BE2C (cell line): ENCODE results near the gene PCDH15.

ENCODE experiments used
- DNase-seq: peaks from one replicate; pipeline ENCODE4 v3.0.0-alpha.2; 2020
- H3K27me3 ChIP-seq: fragments of 250-450 bp; sonication (Bioruptor Pico); 2 replicates; pipeline ENCODE4 v1.5.1; 2020; ENCODE audit warnings: mild to moderate bottlenecking
- H3K36me3 ChIP-seq: fragments of 250-450 bp; sonication (Bioruptor Pico); 2 replicates; pipeline ENCODE4 v1.5.1; 2020; ENCODE audit warnings: mild to moderate bottlenecking
- H3K4me1 ChIP-seq: fragments of 250-450 bp; sonication (Bioruptor Pico); 2 replicates; pipeline ENCODE4 v1.5.1; 2020
- H3K4me3 ChIP-seq: 2 replicates; pipeline ENCODE4 v1.5.1; 2011; ENCODE audit warnings: low read depth, low read length
- H3K9me3 ChIP-seq: fragments of 250-450 bp; sonication (Bioruptor Pico); 2 replicates; pipeline ENCODE4 v1.5.1; 2020
- TF ChIP-seq, protein P1 (sequence below): IDR thresholded peaks from 2 replicates; pipeline ENCODE4 v1.5.1; 2012; ENCODE audit warnings: mild to moderate bottlenecking, low read depth, low read length

The PCDH15 gene

DNA sequence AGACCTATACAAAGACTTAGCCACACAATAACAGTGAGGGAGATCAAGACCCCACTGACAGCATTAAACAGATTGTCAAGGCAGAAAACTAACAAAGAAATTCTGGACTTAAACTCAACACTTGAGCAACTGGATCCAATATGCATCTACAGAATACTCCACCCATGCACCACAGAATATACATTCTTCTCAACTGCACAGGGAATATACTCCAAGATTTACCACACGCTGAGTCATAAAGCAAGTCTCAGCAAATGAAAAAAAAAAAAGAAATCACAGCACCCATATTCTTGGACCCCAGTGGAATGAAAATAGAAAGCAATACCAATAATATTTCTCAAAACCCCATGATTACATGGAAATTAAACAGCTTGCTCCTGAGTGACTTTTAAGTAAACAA is 680.2 kb downstream of the PCDH15 start:
- H3K36me3 ChIP-seq: no peaks in the 10 kb centered on the region
- TF ChIP-seq, protein P1, sequence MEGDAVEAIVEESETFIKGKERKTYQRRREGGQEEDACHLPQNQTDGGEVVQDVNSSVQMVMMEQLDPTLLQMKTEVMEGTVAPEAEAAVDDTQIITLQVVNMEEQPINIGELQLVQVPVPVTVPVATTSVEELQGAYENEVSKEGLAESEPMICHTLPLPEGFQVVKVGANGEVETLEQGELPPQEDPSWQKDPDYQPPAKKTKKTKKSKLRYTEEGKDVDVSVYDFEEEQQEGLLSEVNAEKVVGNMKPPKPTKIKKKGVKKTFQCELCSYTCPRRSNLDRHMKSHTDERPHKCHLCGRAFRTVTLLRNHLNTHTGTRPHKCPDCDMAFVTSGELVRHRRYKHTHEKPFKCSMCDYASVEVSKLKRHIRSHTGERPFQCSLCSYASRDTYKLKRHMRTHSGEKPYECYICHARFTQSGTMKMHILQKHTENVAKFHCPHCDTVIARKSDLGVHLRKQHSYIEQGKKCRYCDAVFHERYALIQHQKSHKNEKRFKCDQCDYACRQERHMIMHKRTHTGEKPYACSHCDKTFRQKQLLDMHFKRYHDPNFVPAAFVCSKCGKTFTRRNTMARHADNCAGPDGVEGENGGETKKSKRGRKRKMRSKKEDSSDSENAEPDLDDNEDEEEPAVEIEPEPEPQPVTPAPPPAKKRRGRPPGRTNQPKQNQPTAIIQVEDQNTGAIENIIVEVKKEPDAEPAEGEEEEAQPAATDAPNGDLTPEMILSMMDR: no peak
- DNase-seq: no peak
- H3K9me3 ChIP-seq: no peaks in the 10 kb centered on the region; the same call in 1 of the 2 replicates
- H3K27me3 ChIP-seq: no peaks in the 10 kb centered on the region
- H3K4me1 ChIP-seq: no peaks in the 10 kb centered on the region
- H3K4me3 ChIP-seq: no peak overlapping the region

DNA sequence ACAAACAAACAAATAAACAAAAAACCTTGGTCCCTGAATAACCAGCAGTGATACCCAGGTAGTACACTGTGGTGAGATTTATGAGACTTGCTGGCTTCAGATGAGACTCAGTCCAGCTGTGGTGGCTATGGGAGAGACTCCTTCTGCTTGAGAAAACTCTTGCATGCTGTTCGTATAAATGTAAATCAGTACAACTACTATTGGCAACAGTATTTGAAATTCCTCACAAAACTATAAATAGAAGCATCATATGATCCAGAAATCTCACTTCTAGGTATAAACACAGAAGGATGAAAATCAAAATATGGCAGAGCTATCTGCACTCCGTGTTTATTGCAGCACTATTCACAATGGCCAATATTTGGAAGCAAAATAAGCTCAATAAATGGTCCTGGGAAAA is 692.1 kb downstream of the PCDH15 start:
- H3K4me1 ChIP-seq: no peaks in the 10 kb centered on the region
- no peak overlapping the region for H3K4me3 ChIP-seq
- no peaks in the 10 kb centered on the region for H3K9me3 ChIP-seq
- H3K27me3 ChIP-seq: no peaks in the 10 kb centered on the region
- no peaks in the 10 kb centered on the region for H3K36me3 ChIP-seq
- DNase-seq: no peak
- TF ChIP-seq, protein P1: no peak

DNA sequence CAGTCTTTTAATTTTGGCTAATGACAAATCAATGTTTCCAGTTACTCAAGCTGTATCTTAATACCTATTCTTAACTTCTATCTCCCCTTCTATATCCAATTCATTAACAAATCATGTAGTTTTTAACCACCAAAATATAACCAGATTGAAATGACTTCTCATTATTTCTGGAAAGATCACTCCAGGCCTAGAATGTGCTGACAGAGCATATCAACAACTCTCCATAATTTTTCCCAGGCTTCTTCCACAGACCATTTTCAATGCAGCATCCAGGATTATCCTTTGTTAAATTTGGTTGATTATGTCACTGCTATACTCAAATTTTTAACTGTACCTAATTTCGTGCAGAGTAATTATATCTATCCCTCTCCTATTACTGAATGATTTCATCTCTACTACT is 704.1 kb downstream of the PCDH15 start:
- no peaks in the 10 kb centered on the region for H3K4me1 ChIP-seq
- no peaks in the 10 kb centered on the region for H3K36me3 ChIP-seq
- H3K27me3 ChIP-seq: no peaks in the 10 kb centered on the region
- DNase-seq: no peak
- H3K9me3 ChIP-seq: no peaks in the 10 kb centered on the region
- no peak overlapping the region for H3K4me3 ChIP-seq
- TF ChIP-seq, protein P1: no peak

DNA sequence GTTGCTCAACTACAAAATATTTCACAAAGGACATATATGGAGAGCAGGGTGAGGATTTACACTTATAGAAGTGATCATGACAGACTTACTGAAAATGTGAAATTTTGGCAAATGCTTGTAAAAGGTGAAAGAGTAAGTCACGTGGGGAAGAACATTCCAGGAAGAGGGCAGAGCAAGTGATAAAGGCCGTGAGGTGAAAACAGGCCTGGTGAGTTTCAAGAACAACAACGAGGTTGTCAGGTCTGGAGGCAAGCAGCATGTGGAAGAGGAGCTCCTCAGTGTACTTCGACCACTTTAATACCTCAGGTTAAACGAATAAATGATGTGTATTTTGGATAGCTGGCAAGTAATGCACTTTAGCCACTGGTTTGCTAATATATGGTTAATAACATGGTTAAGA is 706.7 kb downstream of the PCDH15 start:
- TF ChIP-seq, protein P1: no peak
- no peak for DNase-seq
- no peaks in the 10 kb centered on the region for H3K36me3 ChIP-seq
- no peaks in the 10 kb centered on the region for H3K27me3 ChIP-seq
- no peaks in the 10 kb centered on the region for H3K9me3 ChIP-seq
- no peak overlapping the region for H3K4me3 ChIP-seq
- no peaks in the 10 kb centered on the region for H3K4me1 ChIP-seq

DNA sequence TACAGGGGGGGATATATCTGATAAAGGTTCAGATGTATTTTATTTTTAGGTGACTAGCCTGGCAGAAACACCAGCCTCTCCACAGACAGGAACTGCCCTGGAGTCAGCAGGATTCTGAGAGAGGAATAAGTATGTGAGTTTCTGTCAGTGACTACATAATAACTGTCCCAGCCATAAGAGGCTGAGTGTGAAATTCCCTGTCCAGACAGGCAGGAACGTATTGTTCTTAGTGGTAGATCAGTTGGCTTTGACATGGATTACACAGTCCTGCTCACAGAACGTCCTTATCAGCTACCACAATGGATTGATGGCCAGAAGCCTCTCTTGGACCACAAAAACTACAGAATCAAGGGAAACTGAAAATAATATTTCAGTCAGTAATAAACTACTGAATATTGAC is 709.8 kb downstream of the PCDH15 start:
- no peaks in the 10 kb centered on the region for H3K27me3 ChIP-seq
- TF ChIP-seq, protein P1: no peak

DNA sequence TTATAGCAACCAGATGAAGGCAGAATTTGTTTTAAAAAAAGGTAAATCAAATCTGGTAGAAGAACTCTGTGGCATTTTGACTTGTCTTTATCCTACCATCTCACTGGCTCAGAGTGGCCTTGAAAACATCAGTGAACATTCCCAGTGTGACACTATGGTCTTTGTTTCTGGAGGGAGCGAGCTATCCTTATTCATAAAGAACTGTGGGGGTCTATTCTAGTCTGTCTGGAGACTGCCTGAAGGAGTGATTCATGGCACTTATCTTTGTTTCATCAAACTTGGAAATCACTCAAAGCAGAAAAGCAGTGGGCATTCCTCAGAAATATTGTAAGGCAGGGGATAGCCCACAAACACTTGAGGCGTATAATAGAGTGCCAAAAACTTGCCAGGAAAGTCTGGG is 719.1 kb downstream of the PCDH15 start:
- TF ChIP-seq, protein P1: no peak
- H3K27me3 ChIP-seq: no peaks in the 10 kb centered on the region
- no peaks in the 10 kb centered on the region for H3K36me3 ChIP-seq
- H3K4me1 ChIP-seq: no peaks in the 10 kb centered on the region
- DNase-seq: no peak
- H3K4me3 ChIP-seq: no peak overlapping the region
- H3K9me3 ChIP-seq: no peaks in the 10 kb centered on the region

More for the DNA sequence above, 709.8 kb downstream of the PCDH15 start:
- Histone ChIP-seq H3K36me3 (no peaks in the 10 kb centered on the region), H3K4me3 (no peak overlapping the region), H3K9me3 (no peaks in the 10 kb centered on the region), H3K4me1 (no peaks in the 10 kb centered on the region)
- no peak for DNase-seq
